Activated CD8-positive, alpha-beta memory T cell treated with anti-CD3 and anti-CD28 coated beads, Interleukin-2, amount 50 U/mL, for 24 hours (primary cell): ENCODE measurements around the gene SLC13A5.

Experiments
- DNase-seq: peaks from one replicate; pipeline ENCODE4 v3.0.0-alpha.2; 2020; ENCODE audit errors: extremely low read depth

The SLC13A5 gene

DNA sequence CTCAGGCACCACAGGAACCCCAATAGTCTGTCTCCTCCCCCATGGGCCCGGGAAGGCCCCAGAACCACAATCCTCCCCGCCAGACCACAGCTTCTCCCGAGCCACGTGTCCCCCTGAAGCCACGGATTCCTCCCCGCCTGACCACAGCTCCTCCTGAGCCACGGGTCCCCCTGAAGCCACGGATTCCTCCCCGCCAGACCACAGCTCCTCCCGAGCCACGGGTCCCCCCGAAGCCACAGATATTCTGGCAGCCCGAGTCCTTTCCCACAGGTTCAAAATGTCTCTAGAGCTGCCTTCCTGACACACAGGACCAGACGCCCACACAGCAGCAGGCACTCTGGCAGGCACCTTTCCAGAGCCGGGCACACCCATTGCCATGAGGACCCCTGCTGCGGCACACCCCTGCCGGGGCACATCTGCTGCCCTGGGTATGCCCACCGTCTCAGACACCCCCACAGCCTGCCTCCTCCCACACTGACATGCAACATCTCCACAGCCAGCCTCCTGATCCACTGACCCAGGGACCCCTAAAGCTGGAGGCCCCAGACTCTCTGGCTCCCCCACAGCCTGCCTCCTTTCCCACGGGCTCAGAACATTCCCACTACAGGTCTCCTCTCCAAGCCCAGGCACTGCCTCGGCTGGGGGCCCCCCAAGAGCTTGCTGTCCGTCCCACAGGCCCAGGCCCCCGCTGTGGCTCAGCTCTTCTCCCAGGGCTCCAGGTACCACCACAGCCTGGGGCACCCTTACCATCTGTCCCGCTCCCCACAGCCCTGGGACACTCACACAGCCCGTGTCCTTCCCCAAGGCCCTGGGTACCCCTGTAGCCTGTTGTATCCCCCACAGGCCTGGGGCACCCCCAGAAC, 74.9 kb downstream of the SLC13A5 start:
- DNase-seq = no peak

DNA sequence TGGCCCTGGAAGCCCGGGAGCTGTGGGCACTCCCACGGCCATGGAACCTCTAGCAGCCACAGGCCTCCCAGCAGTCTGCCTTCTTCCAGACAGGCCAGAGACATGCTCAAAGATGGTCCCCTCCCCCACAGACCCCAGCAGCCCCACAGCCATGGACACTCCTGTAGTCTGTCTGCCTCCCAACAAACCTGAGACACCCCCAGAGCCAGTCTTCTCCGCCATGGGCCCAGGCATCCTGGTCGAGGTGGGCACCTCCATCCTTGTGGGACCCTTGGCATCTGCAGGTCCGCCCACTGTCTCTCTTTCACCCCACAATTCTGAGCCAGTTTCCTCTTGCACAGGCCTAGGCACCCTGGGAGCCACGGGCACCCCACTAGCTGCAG, 75.7 kb downstream of the SLC13A5 start:
- no peak for DNase-seq

GRCh38 chr17:6636616-6637457, 76.3 kb downstream of the SLC13A5 start:
- no peak for DNase-seq

GRCh38 chr17:6636105-6636504, 77.1 kb downstream of the SLC13A5 start:
- no peak for DNase-seq
